OCI-LY3 (cell line): ENCODE measurements around the gene CNOT10.

Source experiments
- EZH2phosphoT487 ChIP-seq: fragments of 200-600 bp; shearing (Covaris generic); IDR thresholded peaks from 2 replicates; pipeline ENCODE4 v1.6.1; 2018; ENCODE audit warnings: antibody characterized with exemption, mixed run types, low read depth
- TF ChIP-seq, protein P1 (sequence below): fragments of 200-600, 300-600 bp; sonication (generic); IDR thresholded peaks from 2 replicates; pipeline ENCODE4 v1.5.1; 2014; ENCODE audit warnings: antibody characterized with exemption, low read length, low read depth

DNA sequence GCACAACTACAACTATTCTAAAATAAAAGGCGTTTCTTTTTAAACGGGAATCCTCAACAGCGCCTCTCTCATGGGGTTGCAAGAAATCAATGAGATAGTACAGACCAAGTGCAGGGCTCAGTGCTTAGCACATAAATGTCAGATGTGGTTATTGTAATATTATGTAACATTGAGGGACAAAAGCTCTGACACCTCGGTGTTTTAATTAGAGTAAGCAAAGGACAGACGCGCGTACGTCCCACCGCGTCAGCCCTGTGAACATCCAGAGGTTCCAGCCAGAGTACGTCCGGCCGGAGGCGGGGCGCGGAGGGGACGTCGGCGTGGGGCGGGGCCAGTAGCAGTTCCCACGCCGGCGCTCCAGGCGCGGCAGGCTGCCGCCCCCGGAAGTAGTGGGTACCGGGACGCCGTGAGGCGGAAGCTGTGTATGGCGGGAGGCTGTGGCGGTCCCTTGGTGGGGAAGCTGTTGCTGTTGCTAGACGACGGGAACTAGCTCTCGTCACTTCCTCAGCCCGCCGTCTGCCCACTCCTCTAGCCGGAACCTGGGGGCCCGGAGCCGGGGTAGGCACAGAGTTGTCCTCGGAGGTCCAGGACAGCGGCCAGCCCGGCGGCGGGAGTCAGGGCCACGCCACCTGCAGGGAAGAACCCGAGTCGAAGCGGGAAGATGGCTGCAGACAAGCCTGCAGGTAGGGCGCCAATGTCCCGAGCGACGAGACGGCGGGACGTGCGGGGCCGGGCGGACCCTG lies at the start of gene CNOT10:
- TF ChIP-seq, protein P1, sequence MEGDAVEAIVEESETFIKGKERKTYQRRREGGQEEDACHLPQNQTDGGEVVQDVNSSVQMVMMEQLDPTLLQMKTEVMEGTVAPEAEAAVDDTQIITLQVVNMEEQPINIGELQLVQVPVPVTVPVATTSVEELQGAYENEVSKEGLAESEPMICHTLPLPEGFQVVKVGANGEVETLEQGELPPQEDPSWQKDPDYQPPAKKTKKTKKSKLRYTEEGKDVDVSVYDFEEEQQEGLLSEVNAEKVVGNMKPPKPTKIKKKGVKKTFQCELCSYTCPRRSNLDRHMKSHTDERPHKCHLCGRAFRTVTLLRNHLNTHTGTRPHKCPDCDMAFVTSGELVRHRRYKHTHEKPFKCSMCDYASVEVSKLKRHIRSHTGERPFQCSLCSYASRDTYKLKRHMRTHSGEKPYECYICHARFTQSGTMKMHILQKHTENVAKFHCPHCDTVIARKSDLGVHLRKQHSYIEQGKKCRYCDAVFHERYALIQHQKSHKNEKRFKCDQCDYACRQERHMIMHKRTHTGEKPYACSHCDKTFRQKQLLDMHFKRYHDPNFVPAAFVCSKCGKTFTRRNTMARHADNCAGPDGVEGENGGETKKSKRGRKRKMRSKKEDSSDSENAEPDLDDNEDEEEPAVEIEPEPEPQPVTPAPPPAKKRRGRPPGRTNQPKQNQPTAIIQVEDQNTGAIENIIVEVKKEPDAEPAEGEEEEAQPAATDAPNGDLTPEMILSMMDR: peak; percentile 27
- TF ChIP-seq EZH2phosphoT487: no peak
